B cell (primary cell): ENCODE results near the gene ZNF423.

Experiments used
- EZH2 ChIP-seq: IDR thresholded peaks from 2 replicates; pipeline ENCODE4 v1.6.1; 2012; ENCODE audit warnings: borderline replicate concordance, low read depth, mild to moderate bottlenecking, moderate library complexity, low read length; ENCODE audit not compliant: insufficient read depth, poor library complexity, severe bottlenecking
- TF ChIP-seq, protein P1 (sequence below): fragments of 200-600 bp; IDR thresholded peaks from one replicate; pipeline ENCODE4 v1.8.0; 2022; ENCODE audit warnings: antibody characterized with exemption, mild to moderate bottlenecking

GRCh38 chr16:49809561-49809960, 46.4 kb downstream of the ZNF423 start:
- TF ChIP-seq EZH2 = no peak
- TF ChIP-seq, protein P1, sequence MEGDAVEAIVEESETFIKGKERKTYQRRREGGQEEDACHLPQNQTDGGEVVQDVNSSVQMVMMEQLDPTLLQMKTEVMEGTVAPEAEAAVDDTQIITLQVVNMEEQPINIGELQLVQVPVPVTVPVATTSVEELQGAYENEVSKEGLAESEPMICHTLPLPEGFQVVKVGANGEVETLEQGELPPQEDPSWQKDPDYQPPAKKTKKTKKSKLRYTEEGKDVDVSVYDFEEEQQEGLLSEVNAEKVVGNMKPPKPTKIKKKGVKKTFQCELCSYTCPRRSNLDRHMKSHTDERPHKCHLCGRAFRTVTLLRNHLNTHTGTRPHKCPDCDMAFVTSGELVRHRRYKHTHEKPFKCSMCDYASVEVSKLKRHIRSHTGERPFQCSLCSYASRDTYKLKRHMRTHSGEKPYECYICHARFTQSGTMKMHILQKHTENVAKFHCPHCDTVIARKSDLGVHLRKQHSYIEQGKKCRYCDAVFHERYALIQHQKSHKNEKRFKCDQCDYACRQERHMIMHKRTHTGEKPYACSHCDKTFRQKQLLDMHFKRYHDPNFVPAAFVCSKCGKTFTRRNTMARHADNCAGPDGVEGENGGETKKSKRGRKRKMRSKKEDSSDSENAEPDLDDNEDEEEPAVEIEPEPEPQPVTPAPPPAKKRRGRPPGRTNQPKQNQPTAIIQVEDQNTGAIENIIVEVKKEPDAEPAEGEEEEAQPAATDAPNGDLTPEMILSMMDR = no peak
